Pulmonary artery endothelial cell (primary cell): Measurements from ENCODE around the gene OR51D1. TPM values are rescaled to one million over a fixed set of nuclear protein-coding genes. Genes with fewer than 3 reads are reported as not detected.
A peak's percentile ranks its signal among the peaks of the same experiment; 100 is the strongest.

Source experiments
- DNase-seq: peaks from one replicate; pipeline ENCODE4 v3.0.0-alpha.2; 2011; ENCODE audit warnings: low read depth, low spot score
- total RNA-seq: library from RNA; depleted of rRNA; stranded (reverse); fragments of >200 nt; gene quantifications from 2 replicates; pipeline ENCODE4 v1.2.3, GENCODE V29; 2014

The OR51D1 gene
- not detected in 2 replicates for total RNA-seq

GRCh38 chr11:4636962-4637661, at the start of gene OR51D1:
OR51D1 (plus strand) TSS chr11:4637477; CDS start chr11:4639791, 2,314 bp downstream.
- DNase-seq: peak; percentile 13

GRCh38 chr11:4589017-4589416, 48.3 kb upstream of the OR51D1 start:
- DNase-seq: no peak

DNA sequence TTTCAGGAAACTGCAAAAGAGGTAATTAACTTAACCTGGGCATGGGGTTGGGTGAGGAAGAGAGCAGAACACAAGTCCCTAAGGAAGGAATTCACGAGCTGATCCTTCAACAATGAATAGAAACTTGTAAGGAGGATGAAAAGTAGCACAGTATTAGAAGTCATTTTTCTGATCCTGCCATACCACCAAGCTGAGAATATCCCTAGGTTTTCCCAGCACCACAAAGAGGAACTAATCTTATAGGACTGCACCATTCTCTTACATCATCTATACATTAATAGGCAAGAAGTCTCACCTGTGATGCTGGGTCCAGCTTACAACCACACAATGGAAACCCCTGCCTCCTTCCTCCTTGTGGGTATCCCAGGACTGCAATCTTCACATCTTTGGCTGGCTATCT, 43.5 kb upstream of the OR51D1 start, which contains the start of gene OR52I1:
OR52I1 (plus strand) TSS at position 301 of the 400 bp plus-strand sequence; CDS start at position 301, 0 bp downstream.
- no peak for DNase-seq

DNA sequence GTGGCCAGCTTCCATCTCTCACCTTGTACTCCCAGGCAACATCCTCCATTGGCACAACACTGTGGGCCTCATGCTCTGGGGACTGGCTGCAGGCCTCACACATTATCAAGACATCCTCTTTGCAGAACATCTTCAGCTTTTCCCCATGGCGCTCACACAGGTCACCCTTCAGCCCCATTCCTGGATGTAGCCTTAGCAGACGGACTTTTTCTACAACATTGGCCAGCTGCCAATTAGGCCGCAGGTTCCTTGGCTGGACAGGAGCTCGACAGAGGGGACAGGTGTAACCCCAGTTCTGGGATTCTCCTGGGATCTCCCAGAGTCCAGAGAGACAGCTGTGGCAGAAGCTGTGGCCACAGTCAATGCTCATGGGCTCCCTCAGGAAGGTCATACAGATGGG, 32.2 kb upstream of the OR51D1 start:
- no peak for DNase-seq

DNA sequence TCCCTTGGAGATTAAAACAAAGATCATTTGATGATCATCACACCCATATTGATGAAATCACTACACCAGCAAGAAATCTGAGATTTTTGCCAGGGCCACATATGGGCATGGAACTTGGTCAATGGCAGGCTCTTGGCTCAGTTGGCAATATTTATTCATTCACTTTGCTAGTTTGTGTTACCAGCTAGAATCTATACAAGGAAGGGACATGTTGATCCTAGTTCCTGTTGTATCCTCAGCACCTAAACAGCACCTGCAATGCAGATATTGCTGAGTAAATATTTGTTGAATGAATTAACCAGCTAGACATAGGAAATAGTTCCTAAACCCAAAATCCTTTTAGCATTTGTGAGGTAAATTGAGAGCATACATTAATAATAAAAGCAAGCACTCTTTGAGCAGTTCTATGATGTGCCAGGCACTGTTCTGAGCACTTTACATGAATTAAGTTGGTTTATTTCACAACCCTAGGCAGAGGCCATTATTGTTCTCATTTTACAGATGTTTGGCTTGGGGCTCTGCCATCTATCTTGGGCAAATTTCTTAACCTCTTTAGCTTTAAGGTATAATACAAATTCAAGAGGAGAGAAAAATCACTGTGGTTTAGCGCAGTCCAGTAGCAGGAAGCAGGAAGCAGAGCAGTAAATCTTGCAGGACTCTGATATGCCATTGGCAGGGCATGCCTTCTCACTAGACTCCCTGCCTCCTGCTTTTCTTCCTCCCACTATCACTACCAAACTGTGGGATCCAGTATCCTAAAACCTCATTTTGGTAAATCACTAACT, 30.9 kb upstream of the OR51D1 start:
- no peak for DNase-seq

DNA sequence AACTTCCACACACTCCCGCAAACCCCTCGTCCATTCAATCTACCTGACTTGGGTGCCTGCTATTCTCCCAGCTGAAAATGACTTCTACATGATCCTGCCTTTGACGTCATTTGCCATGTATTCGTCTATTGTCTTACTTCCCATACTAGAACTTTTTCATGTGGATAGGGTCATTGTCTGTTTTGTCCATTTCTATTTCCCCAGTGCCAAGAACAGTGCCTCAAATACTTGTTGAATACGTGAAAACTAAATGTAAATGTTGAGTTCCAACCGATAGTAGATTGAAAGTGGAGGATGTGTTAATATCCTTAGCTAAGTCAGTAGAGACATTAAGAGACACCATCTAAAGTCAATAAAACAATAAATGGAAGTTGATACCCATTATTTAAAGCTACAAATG, 30.2 kb upstream of the OR51D1 start:
- no peak for DNase-seq

- peak; percentile 75 for DNase-seq
Observed at GRCh38 chr11:4607781-4608666, 29.3 kb upstream of the OR51D1 start, which contains the start of gene TRIM68. TRIM68 (minus strand) TSS chr11:4608231; CDS start chr11:4605504, 2,727 bp downstream.

DNA sequence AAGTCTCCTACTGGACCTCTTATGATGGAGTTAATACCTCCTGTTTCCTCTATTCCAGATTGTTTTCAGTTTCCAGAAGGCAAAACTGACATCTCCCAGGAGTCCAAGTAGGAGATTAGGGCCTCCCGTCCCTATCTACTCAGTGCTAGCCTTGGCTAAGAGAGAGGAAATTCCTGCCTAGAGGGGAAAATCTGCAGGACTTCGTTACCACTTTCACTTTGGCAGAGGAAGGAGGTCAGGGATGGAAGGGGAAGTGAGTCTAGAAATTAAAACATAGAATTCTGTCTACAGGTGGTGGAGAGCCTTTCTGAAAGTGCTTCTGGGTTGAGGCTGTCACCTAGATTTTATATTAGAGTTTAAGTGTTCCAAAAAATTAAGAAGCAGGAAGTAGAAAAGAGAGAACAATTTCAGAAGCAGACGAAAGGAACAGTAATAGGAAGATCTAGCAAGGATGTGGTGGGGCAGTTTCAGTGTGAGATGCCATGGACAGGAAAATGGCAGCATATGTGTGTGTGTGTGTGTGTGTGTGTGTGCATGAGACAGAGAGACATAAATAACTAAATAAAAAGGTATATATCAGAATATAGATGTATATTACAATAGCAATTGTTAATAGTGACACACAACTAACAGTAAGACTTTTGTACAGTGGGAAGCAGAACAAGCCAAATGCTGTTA, 26.9 kb upstream of the OR51D1 start:
- DNase-seq: no peak

DNA sequence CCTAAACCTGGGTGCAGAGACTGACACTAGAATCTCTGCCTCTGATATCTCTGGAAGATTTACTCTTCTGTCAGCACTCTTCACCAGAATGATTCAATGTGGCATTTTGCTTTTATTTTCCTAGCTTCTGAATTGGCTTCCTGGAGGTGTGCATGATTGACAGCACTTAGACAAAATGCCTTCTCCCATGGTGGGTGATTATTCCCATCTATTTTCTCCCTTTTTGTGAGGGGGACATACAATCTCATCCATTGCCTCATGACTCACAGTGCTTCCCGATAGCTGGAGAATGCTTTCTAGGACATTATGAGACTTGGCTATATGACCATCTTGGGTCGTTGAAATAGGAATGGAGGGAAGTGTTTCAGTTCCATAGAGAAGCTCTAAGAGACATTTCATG, 25.3 kb upstream of the OR51D1 start:
- no peak for DNase-seq

GRCh38 chr11:4615856-4616444, 21.3 kb upstream of the OR51D1 start:
- no peak for DNase-seq

DNA sequence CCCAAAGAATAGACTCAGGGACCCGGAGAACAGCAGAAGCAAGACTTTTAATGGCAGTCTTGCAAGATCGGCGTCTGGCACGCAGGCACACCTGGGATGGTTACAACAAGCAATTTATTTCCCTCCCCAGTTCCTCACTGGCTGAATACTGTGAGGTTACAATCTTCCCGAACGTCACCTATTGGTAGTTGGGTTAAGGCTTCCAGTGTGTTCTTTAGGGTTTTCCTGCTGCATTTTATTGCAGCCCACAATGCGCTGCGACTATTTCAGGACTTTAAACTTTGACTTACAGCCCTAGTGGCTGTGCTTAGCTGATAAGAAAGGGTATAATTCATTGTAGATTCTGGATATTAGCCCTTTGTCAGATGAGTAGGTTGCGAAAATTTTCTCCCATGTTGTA, 17.8 kb upstream of the OR51D1 start:
- DNase-seq: no peak

GRCh38 chr11:4626207-4627099, 10.8 kb upstream of the OR51D1 start:
- DNase-seq: no peak

- no peak for DNase-seq
Observed at GRCh38 chr11:4636136-4636535, 1.1 kb upstream of the OR51D1 start.

DNA sequence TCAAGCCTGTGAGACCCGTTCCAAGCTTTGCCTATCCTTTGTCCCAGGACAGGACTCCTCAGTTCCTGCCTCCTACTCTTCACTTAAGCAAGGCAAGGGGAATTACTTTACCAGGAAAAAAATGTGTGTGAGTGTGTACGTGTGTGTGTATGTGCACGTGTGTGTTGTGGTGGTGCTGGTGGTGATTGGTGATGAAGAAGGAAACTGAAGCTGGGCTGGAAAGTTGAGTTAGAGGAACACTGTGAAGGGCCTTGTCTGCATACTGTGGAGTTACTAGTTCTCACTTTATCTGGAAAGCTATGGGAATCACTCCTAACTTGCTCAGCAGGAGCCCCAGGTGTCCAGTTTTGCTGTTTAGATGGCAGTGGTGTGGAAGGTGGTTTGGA, 378 bp downstream of the OR51D1 start:
- DNase-seq: no peak

DNA sequence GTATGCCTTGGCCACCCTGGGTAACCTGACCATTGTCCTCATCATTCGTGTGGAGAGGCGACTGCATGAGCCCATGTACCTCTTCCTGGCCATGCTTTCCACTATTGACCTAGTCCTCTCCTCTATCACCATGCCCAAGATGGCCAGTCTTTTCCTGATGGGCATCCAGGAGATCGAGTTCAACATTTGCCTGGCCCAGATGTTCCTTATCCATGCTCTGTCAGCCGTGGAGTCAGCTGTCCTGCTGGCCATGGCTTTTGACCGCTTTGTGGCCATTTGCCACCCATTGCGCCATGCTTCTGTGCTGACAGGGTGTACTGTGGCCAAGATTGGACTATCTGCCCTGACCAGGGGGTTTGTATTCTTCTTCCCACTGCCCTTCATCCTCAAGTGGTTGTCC, 2.7 kb downstream of the OR51D1 start:
- no peak for DNase-seq

GRCh38 chr11:4641501-4641900, 4.2 kb downstream of the OR51D1 start:
- DNase-seq: no peak

DNA sequence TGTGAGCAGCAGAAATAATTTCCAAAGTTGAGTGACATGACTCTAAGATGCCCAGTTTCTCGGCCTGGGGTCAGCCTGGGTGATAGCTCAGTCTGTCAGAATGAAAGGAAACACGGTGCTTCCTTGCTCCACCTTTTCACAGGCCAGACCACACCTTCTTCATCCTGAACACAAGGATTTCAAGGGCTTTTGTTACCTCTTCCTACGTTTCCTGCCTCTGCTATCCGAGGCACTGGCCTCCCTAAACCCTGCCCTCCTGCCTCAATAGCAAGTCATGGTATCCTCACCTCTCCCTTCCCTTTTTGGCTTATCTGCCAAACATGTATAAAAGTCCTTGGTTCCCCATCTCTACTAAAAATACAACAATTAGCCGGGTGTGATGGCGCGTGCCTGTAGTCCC, 4.8 kb downstream of the OR51D1 start:
- no peak for DNase-seq

- no peak for DNase-seq
Observed at GRCh38 chr11:4643076-4643475, 5.8 kb downstream of the OR51D1 start.

DNA sequence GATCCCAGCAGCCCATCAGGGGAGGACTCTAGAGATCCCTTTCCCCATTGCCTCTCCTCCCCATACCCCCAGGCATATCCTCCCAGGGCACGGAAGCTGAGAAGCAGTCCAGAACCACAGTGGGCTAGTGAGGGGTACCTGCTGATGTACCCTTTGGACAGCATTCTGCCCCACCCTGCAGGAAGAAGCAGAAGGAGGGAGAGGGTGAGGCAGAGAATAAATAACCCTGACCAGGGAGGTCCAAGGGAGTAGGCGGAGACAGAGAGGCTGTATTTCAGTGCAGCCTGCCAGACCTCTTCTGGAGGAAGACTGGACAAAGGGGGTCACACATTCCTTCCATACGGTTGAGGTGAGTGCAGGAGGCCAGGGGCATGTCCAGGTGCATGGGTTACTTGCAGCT, 6.4 kb downstream of the OR51D1 start, which contains the start of gene OR51E1:
OR51E1 (plus strand) TSS at position 301 of the 400 bp plus-strand sequence. CDS start 8,545 bp downstream, outside the sequence.
- no peak for DNase-seq

GRCh38 chr11:4644233-4644632, 7.0 kb downstream of the OR51D1 start:
- no peak for DNase-seq
